ENCODE data around the gene USP13. TPM values are rescaled to one million over a fixed set of nuclear protein-coding genes. Genes with fewer than 3 reads are reported as not detected.

The USP13 gene
- total RNA-seq, 1 donor from 2014 or later, result 13.9 TPM

DNA sequence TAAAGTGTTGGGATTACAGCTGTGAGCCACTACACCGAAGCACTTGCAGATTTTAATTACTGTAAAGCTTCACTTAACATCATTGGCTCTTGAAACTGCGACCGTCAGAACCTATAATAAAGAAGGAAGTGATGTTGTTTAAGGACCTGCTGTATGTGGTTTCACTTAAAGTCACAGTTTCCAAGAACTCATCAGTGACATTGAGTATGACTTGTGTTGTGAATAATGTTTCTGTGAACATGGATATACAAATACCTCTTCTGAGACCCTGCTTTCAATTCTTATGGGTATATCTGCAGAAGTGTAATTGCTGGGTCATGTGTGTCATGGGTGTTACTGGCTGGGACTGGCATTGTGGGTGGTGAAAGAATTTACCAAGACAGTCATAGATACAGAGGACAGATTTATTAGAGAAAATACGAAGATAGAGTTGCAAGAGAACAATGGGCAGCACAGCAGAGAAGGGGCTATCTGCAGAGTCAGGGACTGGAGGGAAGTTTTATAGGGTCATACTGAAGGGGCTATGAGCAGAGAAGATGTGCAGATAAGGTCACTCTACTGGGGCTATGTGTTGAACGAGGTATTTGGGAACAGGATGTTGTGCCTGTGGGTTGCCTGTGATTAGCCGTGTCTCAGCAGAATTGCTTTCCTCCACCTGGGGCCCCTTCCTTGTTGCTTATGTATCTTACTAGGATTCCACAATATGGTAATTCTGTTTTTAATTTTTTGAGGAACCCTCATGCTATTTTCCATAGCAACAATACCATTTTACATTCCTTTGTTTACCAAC, 43.7 kb upstream of the USP13 start:
- intact Hi-C loops (cut with DNase I), result no loop called here
- TF ChIP-seq, protein P1, sequence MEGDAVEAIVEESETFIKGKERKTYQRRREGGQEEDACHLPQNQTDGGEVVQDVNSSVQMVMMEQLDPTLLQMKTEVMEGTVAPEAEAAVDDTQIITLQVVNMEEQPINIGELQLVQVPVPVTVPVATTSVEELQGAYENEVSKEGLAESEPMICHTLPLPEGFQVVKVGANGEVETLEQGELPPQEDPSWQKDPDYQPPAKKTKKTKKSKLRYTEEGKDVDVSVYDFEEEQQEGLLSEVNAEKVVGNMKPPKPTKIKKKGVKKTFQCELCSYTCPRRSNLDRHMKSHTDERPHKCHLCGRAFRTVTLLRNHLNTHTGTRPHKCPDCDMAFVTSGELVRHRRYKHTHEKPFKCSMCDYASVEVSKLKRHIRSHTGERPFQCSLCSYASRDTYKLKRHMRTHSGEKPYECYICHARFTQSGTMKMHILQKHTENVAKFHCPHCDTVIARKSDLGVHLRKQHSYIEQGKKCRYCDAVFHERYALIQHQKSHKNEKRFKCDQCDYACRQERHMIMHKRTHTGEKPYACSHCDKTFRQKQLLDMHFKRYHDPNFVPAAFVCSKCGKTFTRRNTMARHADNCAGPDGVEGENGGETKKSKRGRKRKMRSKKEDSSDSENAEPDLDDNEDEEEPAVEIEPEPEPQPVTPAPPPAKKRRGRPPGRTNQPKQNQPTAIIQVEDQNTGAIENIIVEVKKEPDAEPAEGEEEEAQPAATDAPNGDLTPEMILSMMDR (IDR thresholded peaks at IDR 0.05), result no peak
- peaks cover 10% of the 10 kb centered on the region for H3K4me1 ChIP-seq
- H3K4me3 ChIP-seq, result no peak overlapping the region
- H3K27ac ChIP-seq, result no peak overlapping the region
- ATAC-seq (no peak), DNase-seq (no peak)
- peaks cover 12% of the 10 kb centered on the region for H3K36me3 ChIP-seq
- no peaks in the 10 kb centered on the region for H3K27me3 ChIP-seq (ENCODE audit: low read depth)
- H3K9me3 ChIP-seq, result no peaks in the 10 kb centered on the region

DNA sequence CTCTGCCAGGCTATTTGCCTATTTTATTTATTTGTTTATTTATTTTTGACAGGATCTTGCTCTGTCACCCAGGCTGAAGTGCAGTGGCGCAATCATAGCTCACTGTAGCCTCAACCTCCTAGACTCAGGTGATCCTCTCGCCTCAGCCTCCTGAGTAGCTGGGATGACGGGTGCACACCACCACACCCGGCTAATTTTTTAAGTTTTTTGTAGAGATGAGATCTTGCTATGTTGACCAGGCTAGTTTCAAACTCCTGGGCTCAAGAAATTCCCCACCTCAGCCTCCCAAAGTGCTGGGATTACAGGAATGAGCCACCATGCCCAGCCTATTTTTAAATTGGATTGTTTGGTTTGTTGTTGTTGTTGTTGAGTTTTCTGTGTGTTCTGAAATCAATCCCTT, 42.8 kb upstream of the USP13 start:
- H3K4me1 ChIP-seq, result peaks cover 10% of the 10 kb centered on the region
- no peaks in the 10 kb centered on the region for H3K9me3 ChIP-seq
- H3K27ac ChIP-seq, result no peak overlapping the region
- ATAC-seq, result no peak
- TF ChIP-seq, protein P1 (IDR thresholded peaks at IDR 0.05), result no peak
- H3K36me3 ChIP-seq, result peaks cover 16% of the 10 kb centered on the region
- DNase-seq, result no peak
- no peaks in the 10 kb centered on the region for H3K27me3 ChIP-seq (ENCODE audit: low read depth)
- intact Hi-C loops (cut with DNase I), result no loop called here
- no peak overlapping the region for H3K4me3 ChIP-seq

DNA sequence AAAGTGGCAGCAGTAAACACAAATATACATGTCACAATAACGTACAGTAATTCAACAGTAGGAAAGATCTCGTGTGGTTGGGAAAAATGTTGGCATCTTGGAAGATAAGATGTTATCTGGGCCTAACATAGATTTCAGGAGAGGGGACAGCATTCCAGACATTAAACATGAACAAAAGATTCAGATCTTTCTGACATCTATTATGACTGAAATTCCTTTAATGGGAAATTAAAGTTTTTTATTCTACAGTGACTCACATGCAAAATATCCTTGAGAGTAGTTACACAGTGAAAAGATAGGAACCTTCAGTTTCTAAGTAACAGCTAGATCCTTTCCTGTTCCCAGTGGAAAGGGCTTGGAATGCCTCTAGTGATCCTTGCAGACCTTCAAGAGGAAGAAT, 39.0 kb upstream of the USP13 start:
- intact Hi-C loops (cut with DNase I), result no loop called here

DNA sequence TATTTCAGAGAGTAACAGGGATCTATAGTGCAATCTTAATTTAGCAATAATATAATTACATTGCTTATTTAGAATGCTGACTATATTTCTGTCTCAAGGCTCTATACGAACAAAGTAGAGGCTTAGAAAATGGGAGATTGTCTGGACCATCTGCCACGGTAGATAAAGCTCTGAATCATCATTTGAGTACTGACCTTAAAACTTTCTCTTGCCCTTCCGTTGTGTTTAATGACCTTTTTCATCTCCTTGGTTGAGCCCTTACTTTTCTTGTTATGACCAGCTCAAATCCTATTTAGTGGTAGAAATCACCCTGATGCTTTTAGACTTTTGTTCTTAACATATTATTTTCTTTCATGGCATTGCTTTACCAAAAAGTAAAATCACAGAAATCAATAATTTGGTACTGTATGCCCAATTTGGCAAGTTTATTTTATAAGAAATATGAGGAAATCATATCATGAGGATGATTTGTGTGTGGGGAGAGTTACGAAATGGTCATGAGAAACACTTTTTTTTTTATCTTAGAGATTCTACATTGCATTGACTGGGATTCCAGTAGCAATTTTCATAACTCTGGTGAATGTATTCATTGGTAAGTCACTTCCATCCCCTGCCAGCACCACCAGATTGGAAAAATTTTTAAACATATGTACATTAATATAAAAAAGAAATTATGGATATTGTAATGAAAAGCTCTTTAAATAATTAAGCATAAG, 37.2 kb upstream of the USP13 start:
- TF ChIP-seq, protein P1 (IDR thresholded peaks at IDR 0.05), result no peak
- Histone ChIP-seq H3K4me1 (no peaks in the 10 kb centered on the region), H3K4me3 (no peak overlapping the region), H3K27ac (no peak overlapping the region), H3K27me3 (ENCODE audit: low read depth) (no peaks in the 10 kb centered on the region), H3K9me3 (no peaks in the 10 kb centered on the region), H3K36me3 (peaks cover 47% of the 10 kb centered on the region)
- ATAC-seq, result no peak
- intact Hi-C loops (cut with DNase I), result no loop called here
- no peak for DNase-seq

More for the DNA sequence above, 39.0 kb upstream of the USP13 start:
- DNase-seq, result no peak
- TF ChIP-seq, protein P1 (IDR thresholded peaks at IDR 0.05), result no peak
- no peaks in the 10 kb centered on the region for H3K27me3 ChIP-seq (ENCODE audit: low read depth)
- H3K36me3 ChIP-seq, result peaks cover 46% of the 10 kb centered on the region
- H3K27ac ChIP-seq, result no peak overlapping the region
- no peaks in the 10 kb centered on the region for H3K4me1 ChIP-seq
- H3K4me3 ChIP-seq, result no peak overlapping the region
- ATAC-seq, result no peak
- no peaks in the 10 kb centered on the region for H3K9me3 ChIP-seq

DNA sequence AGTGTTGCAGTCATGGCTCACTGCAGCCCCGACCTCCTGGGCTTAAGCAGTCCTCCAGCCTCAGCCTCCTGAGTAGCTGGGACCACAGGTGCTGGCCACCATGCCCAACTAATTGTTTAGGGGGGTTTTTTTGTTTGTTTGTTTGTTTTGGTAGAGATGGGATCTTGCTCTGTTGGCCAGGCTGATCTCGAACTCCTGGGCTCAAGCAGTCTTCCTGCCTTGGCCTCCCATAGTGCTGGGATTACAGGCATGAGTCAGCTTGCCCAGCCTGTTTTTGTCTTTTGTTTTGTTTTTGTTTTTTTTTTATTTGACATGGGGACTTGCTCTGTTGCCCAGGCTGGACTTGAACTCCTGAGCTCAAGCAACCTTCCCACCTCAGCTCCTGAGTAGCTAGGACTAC, 30.8 kb upstream of the USP13 start:
- Histone ChIP-seq H3K36me3 (peaks cover 73% of the 10 kb centered on the region), H3K27me3 (ENCODE audit: low read depth) (no peaks in the 10 kb centered on the region), H3K27ac (no peak overlapping the region), H3K4me3 (no peak overlapping the region), H3K9me3 (no peaks in the 10 kb centered on the region), H3K4me1 (no peaks in the 10 kb centered on the region)
- TF ChIP-seq, protein P1 (IDR thresholded peaks at IDR 0.05), result no peak
- DNase-seq (no peak), ATAC-seq (no peak)
- intact Hi-C loops (cut with DNase I), result no loop called here
